T-helper 1 cell treated with Interleukin-12 subunit alpha and Interleukin-12 subunit beta and Interleukin-4 antibody, amounts not matched to agents 30 μg/mL and 1 μg/mL, for 36 hours (primary cell): ENCODE results near the gene METTL15.
"Not testable (repeated sequence)": the region's sequence is repeated elsewhere in the genome, so short reads cannot be mapped to it uniquely, and the experiment has no call there.

Experiments
- H3K27ac Mint-ChIP-seq: one replicate; pipeline ENCODE4 v1.8.0; 2021; ENCODE audit warnings: mild to moderate bottlenecking, mixed read lengths
- H3K27me3 Mint-ChIP-seq: one replicate; pipeline ENCODE4 v1.8.0; 2021; ENCODE audit warnings: low read depth, mixed read lengths
- H3K36me3 Mint-ChIP-seq: one replicate; pipeline ENCODE4 v1.8.0; 2021; ENCODE audit warnings: low read depth, mixed read lengths
- H3K4me1 Mint-ChIP-seq: one replicate; pipeline ENCODE4 v1.8.0; 2021; ENCODE audit warnings: low read depth, mixed read lengths
- H3K4me3 Mint-ChIP-seq: one replicate; pipeline ENCODE4 v1.8.0; 2021; ENCODE audit warnings: mild to moderate bottlenecking, moderate library complexity, mixed read lengths
- H3K9me3 Mint-ChIP-seq: one replicate; pipeline ENCODE4 v1.8.0; 2021; ENCODE audit warnings: mixed read lengths

The METTL15 gene

DNA sequence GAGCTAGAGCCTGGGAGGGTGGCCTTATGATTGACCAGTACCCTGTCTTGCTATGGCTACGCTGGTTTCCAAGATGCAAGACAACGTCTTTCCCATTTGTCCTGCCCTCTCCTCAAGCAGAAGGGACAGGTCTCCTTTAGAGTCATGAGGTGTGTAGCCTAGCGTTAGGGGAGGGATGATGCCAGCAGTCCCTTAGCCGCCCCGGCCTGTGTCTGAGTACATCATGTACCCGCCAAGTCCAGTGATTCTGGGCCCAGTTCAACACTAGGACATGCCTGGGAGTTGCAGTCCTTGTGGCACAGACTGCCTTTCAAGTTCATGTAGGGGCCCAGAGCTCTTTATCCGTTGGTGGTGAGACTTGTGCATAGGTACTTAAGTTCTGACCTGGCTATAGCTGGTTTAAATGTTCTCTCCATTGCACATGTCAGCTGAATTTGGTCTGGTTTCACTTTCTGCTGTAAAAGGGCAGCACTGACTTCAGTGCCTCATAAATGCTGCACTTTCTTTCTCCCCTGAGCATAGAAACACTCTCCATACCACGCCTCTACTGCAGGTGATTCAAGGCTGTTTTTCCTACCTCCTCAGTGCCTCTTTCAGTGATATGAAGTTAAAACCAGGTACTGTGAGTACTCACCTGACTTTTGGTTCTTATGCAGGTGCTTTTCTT, 151.1 kb downstream of the METTL15 start:
- H3K4me1 Mint-ChIP-seq, result no peaks in the 10 kb centered on the region
- peaks cover 3% of the 10 kb centered on the region for H3K36me3 Mint-ChIP-seq
- H3K4me3 Mint-ChIP-seq, result no peak overlapping the region
- H3K9me3 Mint-ChIP-seq, result peaks cover 15% of the 10 kb centered on the region
- H3K27me3 Mint-ChIP-seq, result no peaks in the 10 kb centered on the region
- H3K27ac Mint-ChIP-seq, result no peak overlapping the region

DNA sequence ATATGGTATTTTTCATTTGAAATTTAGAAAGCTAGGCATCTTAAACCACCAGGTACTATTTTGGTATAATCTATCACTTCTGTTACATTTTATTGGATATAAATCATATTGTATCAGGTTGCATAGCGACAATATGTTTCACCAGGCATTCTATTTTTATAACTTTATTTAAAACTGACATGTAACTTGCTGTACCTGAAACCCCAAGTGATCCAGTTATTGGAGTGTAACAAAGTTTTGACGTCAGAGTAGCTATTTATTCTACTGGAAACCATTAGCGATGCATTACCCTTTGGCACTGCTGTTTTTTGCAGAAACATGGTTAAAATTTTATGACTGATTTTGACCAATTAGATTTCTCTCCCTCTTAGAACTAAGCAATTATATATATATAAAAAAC, 160.7 kb downstream of the METTL15 start:
- H3K4me1 Mint-ChIP-seq, result no peaks in the 10 kb centered on the region
- H3K9me3 Mint-ChIP-seq, result peaks cover 23% of the 10 kb centered on the region
- H3K27ac Mint-ChIP-seq, result no peak overlapping the region
- H3K27me3 Mint-ChIP-seq, result no peaks in the 10 kb centered on the region
- H3K36me3 Mint-ChIP-seq, result peaks cover 13% of the 10 kb centered on the region
- H3K4me3 Mint-ChIP-seq, result no peak overlapping the region

DNA sequence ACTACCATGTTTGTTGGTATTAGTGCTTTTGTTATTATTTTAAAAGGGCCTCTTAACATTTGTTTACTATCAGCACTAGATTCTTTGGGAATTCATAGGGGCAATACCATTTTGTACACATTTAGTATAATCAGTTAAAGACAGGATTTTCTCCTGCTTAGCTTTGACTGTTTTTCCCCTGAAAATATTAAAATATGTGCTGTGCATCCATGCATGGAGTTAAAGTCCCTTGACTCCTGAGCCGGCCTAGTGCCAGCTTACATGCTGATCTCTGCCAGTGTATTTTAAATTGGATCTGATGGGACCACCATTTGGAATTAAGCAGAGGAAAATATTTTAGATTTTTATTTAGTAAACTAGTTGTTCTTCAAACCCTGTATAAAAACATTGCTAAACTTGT, 161.4 kb downstream of the METTL15 start:
- H3K27ac Mint-ChIP-seq, result no peak overlapping the region
- peaks cover 13% of the 10 kb centered on the region for H3K36me3 Mint-ChIP-seq
- no peaks in the 10 kb centered on the region for H3K4me1 Mint-ChIP-seq
- H3K4me3 Mint-ChIP-seq, result no peak overlapping the region
- no peaks in the 10 kb centered on the region for H3K27me3 Mint-ChIP-seq
- peaks cover 23% of the 10 kb centered on the region for H3K9me3 Mint-ChIP-seq

DNA sequence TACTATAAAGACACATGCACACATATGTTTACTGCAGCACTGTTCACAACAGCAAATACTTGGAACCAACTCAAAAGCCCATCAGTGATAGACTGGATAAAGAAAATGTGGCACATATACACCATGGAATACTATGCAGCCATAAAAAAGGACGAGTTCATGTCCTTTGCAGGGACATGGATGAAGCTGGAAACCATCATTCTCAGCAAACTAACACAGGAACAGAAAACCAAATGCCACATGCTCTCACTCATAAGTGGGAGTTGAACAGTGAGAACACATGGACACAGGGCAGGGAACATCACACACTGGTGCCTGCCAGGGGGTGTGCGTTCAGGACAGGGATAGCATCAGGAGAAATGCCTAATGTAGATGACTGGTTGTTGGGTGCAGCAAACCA, 164.1 kb downstream of the METTL15 start:
- H3K27me3 Mint-ChIP-seq, H3K27ac Mint-ChIP-seq, H3K4me3 Mint-ChIP-seq, H3K36me3 Mint-ChIP-seq, H3K4me1 Mint-ChIP-seq: not testable (repeated sequence)
- peaks cover 11% of the 10 kb centered on the region for H3K9me3 Mint-ChIP-seq

DNA sequence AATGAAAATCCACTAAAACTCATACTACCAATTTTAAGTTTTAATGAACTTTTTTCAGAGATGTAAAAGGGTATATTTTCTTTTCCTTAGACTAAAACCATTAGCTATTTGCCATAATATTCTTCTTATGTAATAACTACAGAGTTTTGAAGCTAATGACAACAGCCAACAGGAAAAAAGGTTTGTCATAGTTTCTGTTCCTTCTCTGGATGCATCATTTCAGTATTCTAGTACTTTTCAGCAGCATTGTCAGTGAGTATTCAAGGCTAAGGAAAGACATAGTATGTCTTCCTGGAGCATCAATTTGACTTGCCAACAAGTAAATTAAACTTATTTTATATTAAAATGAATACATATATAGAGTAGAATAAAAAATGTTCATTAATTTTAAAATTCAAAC, 166.0 kb downstream of the METTL15 start:
- no peak overlapping the region for H3K27ac Mint-ChIP-seq
- H3K4me1 Mint-ChIP-seq, result no peaks in the 10 kb centered on the region
- peaks cover 6% of the 10 kb centered on the region for H3K36me3 Mint-ChIP-seq
- H3K9me3 Mint-ChIP-seq, result peaks cover 8% of the 10 kb centered on the region
- H3K27me3 Mint-ChIP-seq, result no peaks in the 10 kb centered on the region
- no peak overlapping the region for H3K4me3 Mint-ChIP-seq

DNA sequence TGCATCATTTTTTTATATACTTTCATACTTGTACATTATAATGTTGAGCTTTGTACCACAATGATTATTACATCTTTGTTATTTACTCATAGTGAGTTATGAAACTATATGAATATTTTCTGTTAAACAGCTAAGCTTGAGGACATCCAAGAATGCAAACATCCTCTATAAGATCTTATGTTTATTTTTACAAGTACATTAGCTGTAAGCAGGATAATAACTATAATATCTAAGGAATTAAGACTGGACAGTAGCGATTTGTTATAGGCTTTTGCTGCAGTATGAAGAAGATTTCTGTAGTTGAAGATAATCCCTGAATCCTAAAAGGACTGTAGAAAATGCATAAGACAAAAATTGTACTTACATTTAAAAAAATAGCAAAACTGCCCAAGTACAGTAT, 176.0 kb downstream of the METTL15 start:
- Mint-ChIP-seq H3K4me1 (no peaks in the 10 kb centered on the region), H3K9me3 (peaks cover 5% of the 10 kb centered on the region), H3K36me3 (no peaks in the 10 kb centered on the region), H3K4me3 (no peak overlapping the region), H3K27me3 (no peaks in the 10 kb centered on the region), H3K27ac (no peak overlapping the region)

DNA sequence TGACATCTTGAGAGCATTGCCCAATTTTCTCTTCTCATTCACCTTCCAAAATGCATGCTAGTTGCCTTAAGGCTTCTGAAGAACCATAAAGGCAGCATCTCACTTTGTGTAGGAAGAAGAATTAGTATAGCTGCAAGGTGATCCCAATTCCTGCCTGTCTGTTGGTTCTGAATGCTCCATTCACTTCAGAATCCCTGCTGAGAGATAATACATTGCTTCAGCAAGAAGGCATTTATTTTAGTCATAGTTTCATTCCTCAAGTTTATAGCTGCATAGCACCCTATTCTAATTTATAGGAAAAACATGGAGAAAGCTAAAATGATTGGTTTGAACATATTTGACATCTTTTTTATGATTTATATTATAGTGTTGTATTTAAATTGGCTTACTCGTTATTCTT, 181.3 kb downstream of the METTL15 start:
- no peaks in the 10 kb centered on the region for H3K27me3 Mint-ChIP-seq
- H3K4me1 Mint-ChIP-seq, result no peaks in the 10 kb centered on the region
- no peak overlapping the region for H3K4me3 Mint-ChIP-seq
- H3K9me3 Mint-ChIP-seq, result no peaks in the 10 kb centered on the region
- H3K27ac Mint-ChIP-seq, result no peak overlapping the region
- H3K36me3 Mint-ChIP-seq, result peaks cover 5% of the 10 kb centered on the region

DNA sequence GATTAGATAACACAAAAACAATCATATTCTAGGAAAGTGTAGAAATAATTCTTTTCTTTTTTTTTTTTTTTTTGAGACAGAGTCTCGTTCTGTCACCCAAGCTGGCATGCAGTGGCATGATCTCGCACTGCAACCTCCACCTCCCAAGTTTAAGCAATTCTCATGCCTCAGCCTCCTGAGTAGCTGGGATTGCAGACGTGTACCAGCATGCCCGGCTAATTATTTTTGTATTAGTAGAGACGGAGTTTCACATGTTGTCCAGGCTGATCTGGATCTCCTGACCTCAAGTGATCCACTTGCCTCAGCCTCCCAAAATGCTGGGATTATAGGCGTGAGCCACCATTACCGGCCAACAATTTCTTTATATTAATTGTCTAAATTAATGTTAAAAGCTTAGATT, 182.8 kb downstream of the METTL15 start:
- H3K36me3 Mint-ChIP-seq, H3K4me1 Mint-ChIP-seq, H3K9me3 Mint-ChIP-seq, H3K27ac Mint-ChIP-seq, H3K4me3 Mint-ChIP-seq, H3K27me3 Mint-ChIP-seq: not testable (repeated sequence)

DNA sequence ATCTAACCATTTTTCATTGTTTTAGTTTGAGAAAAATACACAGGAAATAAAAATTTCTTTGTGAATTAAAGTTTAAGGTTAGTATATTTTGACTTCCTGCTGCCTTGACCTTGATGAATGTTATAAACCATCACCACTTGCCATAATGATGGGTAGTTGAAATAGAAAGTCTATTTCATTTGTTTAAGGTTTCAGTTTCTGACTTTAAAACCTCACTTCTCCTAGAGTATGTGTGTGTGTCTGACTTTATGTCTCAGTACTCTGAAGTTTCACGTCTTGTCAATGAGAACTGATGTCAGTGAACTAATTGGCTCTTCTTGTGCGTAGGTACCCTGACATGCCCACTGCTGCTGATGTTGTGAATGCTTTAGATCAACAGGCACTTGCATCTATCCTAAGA, 188.2 kb downstream of the METTL15 start:
- no peaks in the 10 kb centered on the region for H3K9me3 Mint-ChIP-seq

DNA sequence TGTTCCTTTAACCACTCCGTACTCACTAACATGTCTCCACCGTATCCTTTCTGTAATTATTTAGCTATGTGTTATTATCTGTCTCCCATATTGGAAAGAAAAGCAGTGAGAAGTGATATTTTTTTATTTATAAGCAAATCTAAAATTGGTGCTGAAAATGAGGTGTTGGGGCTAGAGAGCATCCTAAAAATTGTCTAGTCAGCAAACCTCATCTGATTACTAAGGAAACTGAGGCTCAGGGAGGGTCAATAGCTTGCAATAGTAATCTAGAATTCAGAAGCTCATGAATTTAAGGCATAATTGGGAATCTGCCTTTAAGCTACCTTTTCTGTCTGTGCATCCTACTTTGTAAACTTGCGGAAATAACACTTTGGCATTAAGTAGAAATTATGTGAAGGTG, 190.0 kb downstream of the METTL15 start:
- Mint-ChIP-seq H3K4me3 (no peak overlapping the region), H3K27ac (no peak overlapping the region), H3K9me3 (no peaks in the 10 kb centered on the region), H3K4me1 (peaks cover 5% of the 10 kb centered on the region), H3K36me3 (peaks cover 7% of the 10 kb centered on the region), H3K27me3 (no peaks in the 10 kb centered on the region)

More for the DNA sequence above, 188.2 kb downstream of the METTL15 start:
- no peak overlapping the region for H3K27ac Mint-ChIP-seq
- peaks cover 5% of the 10 kb centered on the region for H3K4me1 Mint-ChIP-seq
- peaks cover 7% of the 10 kb centered on the region for H3K36me3 Mint-ChIP-seq
- H3K4me3 Mint-ChIP-seq, result no peak overlapping the region
- no peaks in the 10 kb centered on the region for H3K27me3 Mint-ChIP-seq

DNA sequence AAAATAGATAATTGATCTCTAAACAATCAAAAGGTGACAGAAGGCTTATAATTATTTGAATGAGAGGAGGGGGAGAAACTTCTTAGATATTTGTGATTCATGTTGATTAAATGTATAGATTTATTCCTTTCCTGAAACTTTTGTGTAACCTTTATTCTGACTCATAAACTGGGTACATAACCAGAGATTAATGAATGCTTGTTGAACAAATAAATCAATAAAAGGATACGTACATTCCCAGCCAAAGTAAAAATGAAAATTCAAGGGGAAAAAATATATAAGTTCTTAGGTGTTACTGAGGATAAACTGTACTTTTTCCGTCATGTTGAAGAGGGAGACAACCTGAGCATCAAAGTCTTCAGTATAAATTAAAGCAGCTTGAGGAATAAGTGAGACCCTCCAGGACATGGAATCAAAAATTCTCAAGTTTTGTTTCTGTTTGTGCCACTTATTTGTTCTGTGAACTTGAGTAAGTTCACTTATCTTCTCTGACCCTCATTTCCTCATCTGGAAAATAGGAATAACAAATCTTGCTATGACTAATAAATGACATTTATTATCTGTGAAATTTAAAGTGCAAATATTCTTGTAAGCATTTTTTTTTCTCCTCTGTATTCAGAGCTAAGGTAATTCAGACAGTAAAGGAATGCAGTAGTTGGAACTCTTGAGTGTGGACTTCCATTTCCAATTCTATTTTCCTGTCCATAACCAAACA, 195.4 kb downstream of the METTL15 start:
- H3K9me3 Mint-ChIP-seq, result no peaks in the 10 kb centered on the region
- H3K27me3 Mint-ChIP-seq, result no peaks in the 10 kb centered on the region
- H3K4me1 Mint-ChIP-seq, result no peaks in the 10 kb centered on the region
- no peak overlapping the region for H3K4me3 Mint-ChIP-seq
- peaks cover 5% of the 10 kb centered on the region for H3K36me3 Mint-ChIP-seq
- no peak overlapping the region for H3K27ac Mint-ChIP-seq

DNA sequence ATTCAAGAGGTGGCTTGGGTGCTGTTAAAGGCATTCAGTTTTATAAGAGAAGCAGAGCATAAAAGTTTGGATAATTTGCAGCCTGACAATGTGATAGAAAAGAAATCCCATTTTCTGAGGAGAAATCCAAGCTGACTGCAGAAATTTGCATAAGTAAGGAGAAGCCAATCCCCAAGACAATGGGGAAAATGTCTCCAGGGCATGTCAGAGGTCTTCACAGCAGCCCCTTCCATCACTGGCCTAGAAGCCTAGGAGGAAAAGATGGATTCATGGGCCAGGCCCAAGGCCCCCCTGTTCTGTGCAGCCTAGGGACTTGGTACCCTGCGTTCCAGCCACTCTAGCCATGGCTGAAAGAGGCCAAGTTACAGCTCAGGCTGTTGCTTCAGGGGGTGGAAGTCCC, 207.3 kb downstream of the METTL15 start:
- Mint-ChIP-seq H3K27ac (no peak overlapping the region), H3K9me3 (no peaks in the 10 kb centered on the region), H3K4me1 (no peaks in the 10 kb centered on the region), H3K27me3 (no peaks in the 10 kb centered on the region), H3K36me3 (peaks cover 5% of the 10 kb centered on the region), H3K4me3 (no peak overlapping the region)

DNA sequence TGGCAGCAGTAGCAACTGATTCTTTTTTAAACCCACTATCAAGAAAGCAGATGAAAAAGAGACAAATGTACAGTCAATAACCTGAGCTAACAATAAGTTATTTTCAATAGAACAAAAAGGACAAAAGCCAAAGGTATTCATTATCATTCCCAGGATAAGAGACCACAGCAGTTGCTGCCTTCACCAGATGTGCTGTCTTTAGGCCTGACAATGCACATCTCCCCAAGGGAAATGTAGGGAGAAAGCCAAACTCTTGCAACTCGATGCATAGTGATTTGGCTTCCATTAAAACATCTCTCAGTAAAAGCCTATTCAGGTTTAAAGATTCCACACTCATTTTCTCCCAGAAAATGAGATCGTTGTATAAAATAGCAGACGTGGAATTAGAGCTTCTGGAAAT, 210.7 kb downstream of the METTL15 start:
- H3K36me3 Mint-ChIP-seq, result peaks cover 5% of the 10 kb centered on the region
- no peaks in the 10 kb centered on the region for H3K9me3 Mint-ChIP-seq
- no peaks in the 10 kb centered on the region for H3K4me1 Mint-ChIP-seq
- H3K27ac Mint-ChIP-seq, result no peak overlapping the region
- no peak overlapping the region for H3K4me3 Mint-ChIP-seq
- H3K27me3 Mint-ChIP-seq, result no peaks in the 10 kb centered on the region

DNA sequence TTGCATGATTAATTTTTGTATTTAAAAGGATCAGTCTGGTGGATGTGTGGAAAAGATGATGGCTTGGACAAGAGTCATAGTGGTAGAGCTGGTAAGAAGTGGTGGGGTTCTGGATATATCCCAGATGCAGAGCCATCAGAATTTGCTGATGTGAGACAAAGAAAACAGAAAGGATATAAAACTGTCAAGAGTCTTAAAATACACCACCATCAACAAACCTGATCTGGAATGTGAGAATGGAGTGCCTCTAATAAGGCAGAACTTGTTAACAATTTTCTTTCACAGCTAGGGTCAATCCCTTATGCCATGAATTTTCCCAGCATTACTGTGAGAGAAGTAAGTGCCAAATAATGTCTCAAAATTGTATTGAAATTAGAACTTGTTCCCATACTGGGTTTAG, 215.4 kb downstream of the METTL15 start:
- Mint-ChIP-seq H3K27me3 (no peaks in the 10 kb centered on the region), H3K4me1 (no peaks in the 10 kb centered on the region), H3K27ac (no peak overlapping the region), H3K9me3 (no peaks in the 10 kb centered on the region), H3K36me3 (no peaks in the 10 kb centered on the region), H3K4me3 (no peak overlapping the region)

DNA sequence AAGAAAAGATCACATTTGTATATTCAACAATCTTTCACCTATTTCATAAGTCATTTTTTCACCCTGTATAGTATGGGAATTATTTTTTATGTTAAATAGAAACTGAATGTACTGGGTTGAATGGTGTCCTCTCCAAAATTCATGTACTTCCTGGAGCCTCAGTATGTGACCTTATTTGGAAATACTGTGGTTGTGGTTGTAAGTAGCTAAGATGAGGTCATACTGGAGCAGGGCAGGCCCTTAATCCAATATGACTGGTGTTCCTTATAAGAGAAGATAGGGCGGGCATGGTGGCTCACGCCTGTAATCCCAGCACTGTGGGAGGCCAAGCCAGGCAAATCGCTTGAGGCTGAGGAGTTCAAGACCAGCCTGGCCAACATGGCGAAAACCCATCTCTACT, 224.2 kb downstream of the METTL15 start:
- not testable (repeated sequence) for H3K36me3 Mint-ChIP-seq, H3K4me3 Mint-ChIP-seq, H3K4me1 Mint-ChIP-seq, H3K27me3 Mint-ChIP-seq, H3K27ac Mint-ChIP-seq, H3K9me3 Mint-ChIP-seq
